AG09309 (cell line): Measurements from ENCODE around the gene GMFB.
A peak's percentile ranks its signal among the peaks of the same experiment; 100 is the strongest.

ENCODE experiments used
- DNase-seq: peaks from one replicate; pipeline ENCODE4 v3.0.0-alpha.2; 2010; ENCODE audit warnings: low read depth
- H3K4me3 ChIP-seq: 2 replicates; pipeline ENCODE4 v1.5.1; 2011; ENCODE audit warnings: mild to moderate bottlenecking, low read depth, low read length, moderate library complexity; ENCODE audit not compliant: control insufficient read depth
- TF ChIP-seq, protein P1 (sequence below): IDR thresholded peaks from 2 replicates; pipeline ENCODE4 v1.5.1; 2011; ENCODE audit warnings: mild to moderate bottlenecking, low read depth, low read length, inconsistent platforms; ENCODE audit not compliant: insufficient read depth, control insufficient read depth; ENCODE audit errors: missing control alignments

Gene GMFB

DNA sequence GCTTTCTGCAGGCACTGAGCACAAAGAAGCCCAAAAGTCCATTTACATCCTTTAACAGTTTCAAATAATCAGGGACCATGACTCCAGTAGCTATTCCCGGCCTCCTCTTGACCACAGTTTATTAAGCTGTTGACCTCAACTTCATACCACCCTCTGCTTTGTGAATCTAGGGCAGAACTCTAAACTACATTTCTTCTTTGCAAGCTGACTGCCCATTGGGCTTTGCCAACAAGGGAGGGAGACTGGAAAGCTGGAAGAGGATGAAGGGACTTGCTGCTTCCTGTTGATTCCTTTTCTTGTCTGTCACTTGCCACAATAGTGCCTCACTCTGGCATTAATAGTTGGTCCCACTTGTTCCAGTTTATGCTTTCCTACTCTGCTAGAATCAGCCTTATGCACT lies 23.6 kb upstream of the GMFB start:
- H3K4me3 ChIP-seq: no peak overlapping the region
- DNase-seq: no peak
- TF ChIP-seq, protein P1, sequence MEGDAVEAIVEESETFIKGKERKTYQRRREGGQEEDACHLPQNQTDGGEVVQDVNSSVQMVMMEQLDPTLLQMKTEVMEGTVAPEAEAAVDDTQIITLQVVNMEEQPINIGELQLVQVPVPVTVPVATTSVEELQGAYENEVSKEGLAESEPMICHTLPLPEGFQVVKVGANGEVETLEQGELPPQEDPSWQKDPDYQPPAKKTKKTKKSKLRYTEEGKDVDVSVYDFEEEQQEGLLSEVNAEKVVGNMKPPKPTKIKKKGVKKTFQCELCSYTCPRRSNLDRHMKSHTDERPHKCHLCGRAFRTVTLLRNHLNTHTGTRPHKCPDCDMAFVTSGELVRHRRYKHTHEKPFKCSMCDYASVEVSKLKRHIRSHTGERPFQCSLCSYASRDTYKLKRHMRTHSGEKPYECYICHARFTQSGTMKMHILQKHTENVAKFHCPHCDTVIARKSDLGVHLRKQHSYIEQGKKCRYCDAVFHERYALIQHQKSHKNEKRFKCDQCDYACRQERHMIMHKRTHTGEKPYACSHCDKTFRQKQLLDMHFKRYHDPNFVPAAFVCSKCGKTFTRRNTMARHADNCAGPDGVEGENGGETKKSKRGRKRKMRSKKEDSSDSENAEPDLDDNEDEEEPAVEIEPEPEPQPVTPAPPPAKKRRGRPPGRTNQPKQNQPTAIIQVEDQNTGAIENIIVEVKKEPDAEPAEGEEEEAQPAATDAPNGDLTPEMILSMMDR: no peak

DNA sequence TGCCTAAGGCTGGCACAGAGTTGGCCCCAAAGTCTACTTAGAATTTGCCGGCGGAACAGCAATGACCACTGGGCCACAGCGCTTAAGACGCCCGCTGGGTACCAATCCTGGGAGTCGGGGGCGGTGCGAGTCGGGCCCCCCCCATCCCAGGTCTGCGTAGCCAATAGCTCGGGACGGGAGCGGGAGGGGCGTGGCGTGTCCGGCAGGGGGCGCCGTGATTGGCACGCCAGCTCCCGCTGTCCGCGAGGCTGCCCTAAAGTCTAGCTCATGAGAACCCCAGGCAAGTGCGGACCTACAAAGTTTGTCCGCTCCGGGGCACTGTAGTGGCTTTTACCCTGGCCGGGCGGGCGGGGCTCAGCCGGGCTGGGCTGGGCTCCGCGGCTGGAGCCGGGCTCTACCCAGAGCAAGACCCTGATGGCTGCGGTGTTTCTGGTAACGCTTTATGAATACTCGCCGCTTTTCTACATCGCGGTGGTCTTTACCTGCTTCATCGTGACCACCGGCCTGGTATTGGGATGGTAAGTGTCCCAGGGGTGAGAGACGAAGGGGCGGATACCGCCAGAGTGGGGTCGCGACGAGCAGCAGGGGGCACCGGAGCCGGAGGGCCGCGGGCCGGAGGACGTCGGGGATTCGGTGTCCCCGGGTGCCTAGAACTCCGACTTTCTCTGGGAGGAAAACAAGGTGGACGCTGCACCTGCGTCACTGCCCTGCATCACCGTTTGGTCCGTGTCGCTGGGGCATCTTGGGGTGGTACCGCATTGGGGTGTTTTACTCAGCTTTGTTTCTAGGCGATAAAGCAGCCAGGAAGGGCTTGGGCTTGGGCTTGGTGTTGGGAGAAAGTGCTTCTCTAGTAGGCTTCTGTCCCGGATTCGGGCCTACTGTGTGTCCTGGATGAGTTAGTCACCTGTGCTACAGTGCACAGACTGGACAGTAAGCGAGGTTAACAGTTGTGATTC lies 21.0 kb upstream of the GMFB start, which contains the start of gene CGRRF1:
TSS of gene CGRRF1 (plus strand) at position 361 of the 956 bp plus-strand sequence. CDS start at position 415, 54 bp downstream.
- peak within 1 kb of the TSS; percentile 93 for H3K4me3 ChIP-seq
- TF ChIP-seq, protein P1: peak; percentile 46
- peak; percentile 92 for DNase-seq

DNA sequence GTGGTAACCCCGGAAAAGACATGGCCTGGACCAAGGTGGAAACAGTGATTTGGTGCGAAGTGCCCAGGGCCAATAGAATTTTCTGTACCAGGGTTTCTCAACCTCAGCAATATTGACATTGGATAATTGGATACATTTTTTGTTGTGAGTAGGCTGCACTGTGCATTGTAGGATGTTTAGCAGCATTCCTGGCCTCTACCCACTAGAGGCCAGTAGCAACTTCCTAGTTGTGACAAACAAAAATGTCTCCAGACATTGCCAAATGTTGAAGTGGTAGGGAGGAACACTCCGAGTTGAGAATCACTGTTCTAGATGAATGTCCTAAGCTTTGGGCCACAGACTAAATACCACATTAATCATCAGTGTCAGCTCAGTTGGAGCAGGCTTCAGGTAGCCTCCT lies 14.7 kb upstream of the GMFB start:
- H3K4me3 ChIP-seq: no peak overlapping the region
- peak; percentile 21 for DNase-seq
- TF ChIP-seq, protein P1: peak; percentile 57

DNA sequence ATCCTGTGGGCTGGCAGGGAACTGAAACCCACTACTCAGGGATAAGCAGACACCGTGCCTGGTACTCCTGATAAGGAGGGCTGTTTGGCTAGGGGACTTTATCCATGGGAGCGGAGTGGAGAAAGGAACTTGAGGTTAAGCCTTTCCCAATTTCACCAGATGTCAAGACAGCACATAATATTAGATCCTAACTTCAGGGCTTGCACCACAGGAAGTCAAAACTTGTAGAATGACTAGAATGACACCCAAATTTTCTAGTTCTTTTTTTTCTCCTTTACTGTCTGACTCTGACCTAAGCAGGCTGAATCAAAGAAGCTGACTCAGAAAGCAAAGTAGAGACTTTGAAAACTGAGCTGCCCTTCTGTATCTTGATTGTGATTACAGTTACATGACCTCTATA lies 13.8 kb upstream of the GMFB start:
- no peak for DNase-seq
- no peak overlapping the region for H3K4me3 ChIP-seq
- TF ChIP-seq, protein P1: no peak

DNA sequence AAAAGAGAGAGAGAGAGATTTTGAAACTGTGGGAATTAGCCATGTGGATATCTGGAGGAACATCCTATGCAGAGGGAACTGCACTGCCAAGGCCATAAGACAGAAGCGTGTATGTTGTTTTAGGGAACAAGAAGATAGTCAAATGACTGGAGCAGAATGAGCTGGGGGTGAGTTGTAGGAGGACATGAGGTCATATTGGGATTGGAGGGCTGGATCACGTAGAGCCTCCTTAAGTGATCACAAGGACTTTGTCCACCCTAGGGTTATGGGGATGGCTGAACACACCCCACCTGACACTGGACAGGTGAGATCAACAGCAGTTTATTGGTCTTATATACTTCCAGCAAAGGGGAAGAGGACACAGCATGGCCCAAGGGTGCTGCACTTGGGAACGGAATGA lies 12.7 kb upstream of the GMFB start:
- H3K4me3 ChIP-seq: no peak overlapping the region
- TF ChIP-seq, protein P1: no peak
- DNase-seq: no peak

DNA sequence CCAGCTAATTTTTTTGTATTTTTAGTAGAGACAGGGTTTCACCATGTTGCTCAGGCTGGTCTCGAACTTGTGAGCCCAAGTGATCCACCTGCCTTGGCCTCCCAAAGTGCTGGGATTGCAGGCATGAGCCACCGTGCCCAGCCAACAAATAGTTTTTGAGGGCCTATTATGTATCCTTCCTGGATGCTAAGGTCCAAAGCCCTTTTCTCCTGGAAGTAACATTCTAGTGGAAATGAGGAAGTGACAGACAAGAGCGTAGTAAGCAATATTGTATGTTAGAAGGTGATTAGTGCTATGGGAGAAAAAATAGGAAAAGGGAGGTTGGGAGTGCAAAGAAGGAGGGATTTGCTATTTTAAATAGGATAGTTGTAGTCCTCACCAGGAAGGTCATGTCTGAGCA lies 12.0 kb upstream of the GMFB start:
- TF ChIP-seq, protein P1: no peak
- no peak overlapping the region for H3K4me3 ChIP-seq
- no peak for DNase-seq

DNA sequence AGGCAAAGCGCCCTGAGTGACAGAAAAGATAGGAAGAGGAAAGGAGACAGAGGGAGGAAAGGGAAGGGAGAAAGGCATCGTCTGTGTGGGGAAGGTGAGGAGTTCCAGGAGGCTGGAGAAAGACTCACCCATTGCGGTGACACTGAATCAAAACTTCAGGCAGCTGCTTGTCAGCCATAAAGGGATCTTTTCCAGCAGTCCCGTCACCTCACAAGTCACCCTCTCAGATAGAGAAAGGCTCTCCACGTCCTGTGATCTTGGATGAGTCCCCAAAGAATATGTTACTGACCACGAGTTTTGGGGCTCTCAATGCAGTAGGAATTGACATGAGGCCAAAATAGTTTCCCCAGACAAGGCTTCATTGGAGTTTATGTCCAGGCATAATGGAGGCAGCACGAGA lies 9.8 kb upstream of the GMFB start:
- TF ChIP-seq, protein P1: no peak
- H3K4me3 ChIP-seq: no peak overlapping the region
- no peak for DNase-seq
